ENCODE results near the gene ZNF747.
"Not testable (repeated sequence)": the region's sequence is repeated elsewhere in the genome, so short reads cannot be mapped to it uniquely, and the experiment has no call there.

Gene ZNF747

GRCh38 chr16:30558789-30559377, 24.2 kb upstream of the ZNF747 start:
- peak overlapping the region in 6 of 7 experiments; percentile 62 to 93 (median 82) for H3K4me3 ChIP-seq
- H3K27ac ChIP-seq: peak overlapping the region in 20 of 21 experiments; percentile 34 to 97 (median 90)

GRCh38 chr16:30557957-30558788, 23.5 kb upstream of the ZNF747 start, which contains the start of gene ZNF764:
Gene ZNF764, minus strand, starts transcription at chr16:30558374. Its CDS starts 192 bp downstream, at chr16:30558182.
- peak within 1 kb of the TSS; percentile 57 to 97 (median 91) for H3K27ac ChIP-seq
- H3K4me3 ChIP-seq: peak within 1 kb of the TSS; percentile 62 to 94 (median 85)

- Histone ChIP-seq H3K4me3 (peak overlapping the region; percentile 62 to 94 (median 85)), H3K27ac (peak overlapping the region; percentile 57 to 97 (median 91))
These were observed 23.0 kb upstream of the ZNF747 start for GRCh38 chr16:30557707-30557956.

GRCh38 chr16:30556125-30556473, 21.4 kb upstream of the ZNF747 start:
- no peak overlapping the region for H3K4me3 ChIP-seq
- H3K27ac ChIP-seq: no peak overlapping the region

DNA sequence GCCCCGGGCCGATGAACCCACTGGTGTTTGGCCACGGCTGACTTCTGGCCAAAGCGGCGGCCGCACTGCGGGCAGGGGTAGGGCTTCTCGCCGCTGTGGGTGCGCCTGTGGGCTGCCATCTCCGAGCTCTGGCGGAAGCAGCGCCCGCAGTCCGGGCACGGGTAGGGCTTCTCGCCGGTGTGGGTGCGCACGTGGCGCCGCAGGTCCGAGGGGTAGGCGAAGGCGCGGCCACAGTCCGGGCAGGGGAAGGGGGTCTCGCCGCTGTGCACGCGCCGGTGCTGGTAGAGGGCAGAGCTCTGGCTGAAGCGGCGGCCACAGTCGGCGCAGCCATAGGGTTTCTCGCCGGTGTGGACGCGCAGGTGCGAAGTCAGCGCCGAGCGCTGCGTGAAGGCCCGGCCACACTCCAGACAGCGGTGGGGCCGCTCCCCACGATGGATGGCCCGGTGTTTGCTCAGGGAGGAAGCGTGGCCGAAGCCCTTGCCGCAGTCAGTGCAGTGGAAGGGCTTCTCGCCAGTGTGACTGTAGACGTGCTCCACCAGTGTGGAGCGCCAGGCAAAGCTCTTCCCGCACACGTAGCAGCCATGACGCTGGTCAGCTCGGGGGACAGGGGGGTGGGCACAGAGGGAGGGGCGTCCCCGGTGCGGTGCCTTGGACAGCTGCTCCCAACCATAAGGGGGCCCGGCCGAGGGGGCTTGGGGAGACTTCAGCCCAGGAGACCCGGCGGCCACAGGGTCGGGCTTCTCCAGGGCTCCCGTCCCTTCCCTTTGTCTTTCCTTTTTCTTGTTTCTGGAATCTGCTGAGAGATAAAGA, 20.9 kb upstream of the ZNF747 start:
- peak overlapping the region in 1 of 21 experiments; percentile 7 for H3K27ac ChIP-seq
- no peak overlapping the region for H3K4me3 ChIP-seq

DNA sequence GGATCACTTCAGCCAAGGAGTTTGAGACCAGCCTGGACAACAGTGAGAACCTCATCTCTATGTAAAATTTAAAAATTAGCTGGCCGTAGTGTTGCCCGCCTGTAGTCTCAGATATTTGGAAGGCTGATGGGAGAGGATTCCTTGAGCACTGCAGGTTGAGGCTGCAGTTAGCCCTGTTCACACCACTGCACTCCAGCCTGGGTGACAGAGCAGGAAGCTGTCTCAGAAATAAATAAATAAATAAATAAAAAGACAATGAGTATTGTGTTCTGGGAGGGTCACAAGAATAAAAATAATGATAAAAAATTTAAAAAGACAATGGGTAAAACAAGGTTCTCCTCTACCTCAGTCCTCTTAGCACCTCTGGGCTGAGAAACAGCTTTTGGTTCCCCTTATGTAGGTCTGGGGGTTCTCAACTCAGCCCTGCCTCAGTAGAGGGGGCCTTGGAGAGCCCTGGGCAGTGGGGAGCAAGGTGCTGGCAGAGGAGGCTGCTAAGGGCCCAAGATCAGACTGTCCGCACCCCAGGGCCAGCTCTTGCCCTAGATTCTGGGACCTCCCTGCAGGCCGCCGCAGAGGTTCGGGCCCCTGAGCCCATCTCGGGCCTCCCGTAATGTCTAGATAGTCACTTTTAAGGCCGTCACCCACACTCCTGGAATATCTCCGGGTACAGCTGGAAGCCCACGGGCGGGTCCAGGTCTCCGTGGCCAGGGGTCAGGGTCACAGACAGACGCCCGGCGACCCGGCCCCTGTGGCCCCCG, 20.1 kb upstream of the ZNF747 start:
- Histone ChIP-seq H3K4me3 (no peak overlapping the region), H3K27ac (no peak overlapping the region)

DNA sequence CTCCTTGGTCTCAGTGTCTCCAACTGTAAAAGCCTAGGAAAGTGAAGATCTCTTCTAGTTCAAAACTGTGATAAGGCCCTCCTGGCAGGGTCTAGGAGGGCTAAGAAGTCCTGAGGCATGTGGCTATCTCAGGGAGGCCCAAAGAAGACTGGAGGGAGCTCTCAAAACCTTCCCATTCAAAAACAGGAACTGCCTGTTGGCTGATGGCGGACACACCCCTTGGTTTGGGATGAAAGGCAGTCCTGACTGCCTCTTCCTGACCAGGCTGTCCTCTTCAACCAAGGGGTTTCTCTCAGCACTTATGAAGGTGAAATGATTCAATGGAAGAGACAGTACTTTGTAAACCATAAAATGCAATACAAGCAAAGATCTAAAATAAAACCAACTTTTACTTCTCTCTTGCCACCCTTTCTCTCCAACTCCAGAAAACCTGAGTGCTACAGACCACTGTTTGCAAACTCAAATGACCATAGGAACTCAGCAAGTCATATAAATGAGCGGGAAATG, 18.8 kb upstream of the ZNF747 start:
- Histone ChIP-seq H3K4me3 (no peak overlapping the region), H3K27ac (peak overlapping the region in 7 of 21 experiments; percentile 10 to 82 (median 47))

- peak overlapping the region in 8 of 21 experiments; percentile 10 to 82 (median 47) for H3K27ac ChIP-seq
- no peak overlapping the region for H3K4me3 ChIP-seq
These were observed 18.3 kb upstream of the ZNF747 start for GRCh38 chr16:30552956-30553355.

DNA sequence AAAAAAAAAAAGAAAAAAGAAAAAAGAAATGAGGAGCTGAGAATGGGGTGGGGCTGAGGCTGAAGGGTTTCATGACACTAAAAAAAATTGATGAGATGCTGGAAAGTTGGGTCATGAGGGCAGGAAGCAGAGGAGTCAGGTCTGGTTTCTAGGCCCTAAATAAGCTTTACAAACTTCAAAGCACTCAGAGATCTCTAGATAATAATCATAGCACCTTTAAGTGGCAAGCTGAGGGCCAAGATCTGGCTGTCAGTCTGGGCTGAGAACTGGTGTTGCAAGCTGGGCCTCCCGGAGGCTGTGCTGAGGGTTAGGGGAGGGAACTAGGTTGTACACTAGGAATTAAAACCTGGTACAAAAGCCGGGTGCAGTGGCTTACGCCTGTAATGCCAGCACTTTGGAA, 17.1 kb upstream of the ZNF747 start:
- Histone ChIP-seq H3K4me3 (no peak overlapping the region), H3K27ac (peak overlapping the region in 9 of 21 experiments; percentile 10 to 82 (median 47))

DNA sequence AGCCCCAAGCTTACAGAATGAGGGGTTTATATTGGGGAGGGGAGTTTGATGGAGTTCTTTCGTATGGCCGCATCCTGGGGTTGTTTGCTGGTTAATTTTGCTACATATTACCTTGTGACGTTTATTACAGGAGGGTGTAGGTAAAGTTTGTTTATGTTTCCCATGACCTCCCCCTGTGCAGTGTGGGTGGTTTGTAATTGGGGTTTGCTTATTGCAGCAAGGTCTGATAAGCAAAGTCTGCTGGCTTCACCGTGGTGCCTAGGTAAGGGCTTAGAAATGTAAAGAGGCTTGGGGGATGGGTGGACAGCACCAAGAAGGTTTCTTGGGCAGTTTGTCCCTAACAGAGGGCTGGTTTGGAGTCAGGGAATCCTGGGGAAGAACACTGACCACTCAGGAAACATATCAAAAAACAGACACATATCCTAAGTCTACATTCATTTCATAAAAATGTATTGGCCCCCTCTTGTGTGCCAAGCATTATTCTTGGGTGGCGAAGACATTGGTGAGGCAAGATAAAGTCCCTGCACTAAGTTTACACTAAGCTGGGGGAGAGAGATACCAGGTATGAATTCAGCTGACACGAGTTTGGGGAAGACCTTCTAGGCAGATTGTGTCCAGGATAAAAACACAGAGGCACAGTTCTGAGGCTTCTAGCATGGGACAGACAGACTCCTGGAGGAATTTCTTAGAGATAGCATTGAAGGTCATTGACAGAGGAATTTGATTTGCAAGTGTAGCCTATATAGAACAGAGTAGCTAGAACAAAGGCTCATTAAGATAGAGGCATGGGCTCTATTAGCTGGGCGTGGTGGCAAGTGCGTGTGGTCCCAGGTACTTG, 14.0 kb upstream of the ZNF747 start:
- Histone ChIP-seq H3K4me3 (no peak overlapping the region), H3K27ac (no peak overlapping the region)

- no peak overlapping the region for H3K4me3 ChIP-seq
- H3K27ac ChIP-seq: peak overlapping the region in 1 of 21 experiments; percentile 4
These were observed 11.5 kb upstream of the ZNF747 start for GRCh38 chr16:30546115-30546514.

- H3K27ac ChIP-seq: no peak overlapping the region
- H3K4me3 ChIP-seq: no peak overlapping the region
These were observed 8.4 kb upstream of the ZNF747 start for GRCh38 chr16:30543067-30543466.

DNA sequence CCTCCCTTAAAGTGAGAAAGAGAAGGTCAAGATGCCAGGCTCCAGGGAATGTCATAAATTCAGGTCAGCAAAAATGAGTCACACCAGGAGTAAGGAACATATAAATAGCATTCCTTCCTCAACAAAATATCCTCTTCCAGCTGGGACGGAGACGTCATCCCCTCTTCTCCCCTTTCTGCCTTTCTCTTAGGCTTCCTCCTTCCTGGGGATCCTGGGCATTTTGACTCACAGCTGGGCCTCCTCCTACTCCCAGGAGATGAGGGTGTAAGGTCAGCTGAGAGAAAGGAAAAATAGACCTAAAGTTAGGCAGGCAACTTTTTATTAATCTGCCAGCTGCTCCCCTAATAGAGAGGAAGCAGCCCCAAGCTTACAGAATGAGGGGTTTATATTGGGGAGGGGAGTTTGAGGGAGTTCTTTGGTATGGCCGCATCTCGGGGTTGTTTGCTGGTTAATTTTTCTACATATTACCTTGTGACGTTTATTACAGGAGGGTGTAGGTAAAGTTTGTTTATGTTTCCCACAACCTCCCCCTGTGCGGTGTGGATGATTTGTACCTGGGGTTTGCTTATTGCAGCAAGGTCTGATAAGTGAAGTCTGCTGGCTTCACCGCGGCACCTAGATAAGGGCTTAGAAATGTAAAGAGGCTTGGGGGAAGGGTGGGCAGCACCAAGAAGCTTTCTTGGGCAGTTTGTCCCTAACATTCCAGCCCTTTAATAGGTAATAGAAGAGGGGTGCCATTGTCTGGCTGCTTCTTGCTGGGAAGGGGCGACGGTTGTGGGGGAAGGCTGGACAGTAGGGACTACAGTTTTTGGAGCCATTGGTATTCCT, 7.1 kb upstream of the ZNF747 start:
- no peak overlapping the region for H3K27ac ChIP-seq
- H3K4me3 ChIP-seq: no peak overlapping the region

GRCh38 chr16:30540916-30541464, 6.3 kb upstream of the ZNF747 start:
- H3K4me3 ChIP-seq, H3K27ac ChIP-seq: not testable (repeated sequence)

- not testable (repeated sequence) for H3K27ac ChIP-seq, H3K4me3 ChIP-seq
These were observed 5.4 kb upstream of the ZNF747 start for GRCh38 chr16:30539986-30540526.

GRCh38 chr16:30539000-30539964, 4.6 kb upstream of the ZNF747 start:
- H3K27ac ChIP-seq: no peak overlapping the region
- H3K4me3 ChIP-seq: no peak overlapping the region

Data from skin epidermis (tissue), 12 donors.